Measurements from ENCODE around the gene SETMAR.
A peak's percentile ranks its signal among the peaks of the same experiment; 100 is the strongest.
"Not testable (repeated sequence)": the region's sequence is repeated elsewhere in the genome, so short reads cannot be mapped to it uniquely, and the experiment has no call there.

The SETMAR gene

GRCh38 chr3:4303187-4304123 is at the start of gene SETMAR:
SETMAR (plus strand) TSS chr3:4303369; CDS start chr3:4303371, 2 bp downstream.
- DNase-seq (ENCODE audit: low spot score) (peak; percentile 96), FAIRE-seq (peak; percentile 91)

- no peak for FAIRE-seq
- DNase-seq (ENCODE audit: low spot score): no peak
These were observed 41.8 kb upstream of the SETMAR start for GRCh38 chr3:4261406-4261805.

- no peak for FAIRE-seq
- no peak for DNase-seq (ENCODE audit: low spot score)
These were observed 39.1 kb upstream of the SETMAR start for GRCh38 chr3:4264040-4264439.

- FAIRE-seq (no peak), DNase-seq (ENCODE audit: low spot score) (no peak)
These were observed 32.4 kb upstream of the SETMAR start for GRCh38 chr3:4270720-4271119.

- DNase-seq (ENCODE audit: low spot score): peak; percentile 58
- no peak for FAIRE-seq
These were observed 31.3 kb upstream of the SETMAR start for GRCh38 chr3:4271834-4272233.

- FAIRE-seq (no peak), DNase-seq (ENCODE audit: low spot score) (no peak)
These were observed 23.6 kb upstream of the SETMAR start for GRCh38 chr3:4279516-4280105.

- DNase-seq (ENCODE audit: low spot score): no peak
- FAIRE-seq: no peak
These were observed 21.2 kb upstream of the SETMAR start for GRCh38 chr3:4281991-4282390.

GRCh38 chr3:4284865-4285264 is 18.3 kb upstream of the SETMAR start:
- FAIRE-seq: no peak
- DNase-seq (ENCODE audit: low spot score): no peak

GRCh38 chr3:4289044-4289443 is 14.1 kb upstream of the SETMAR start:
- DNase-seq (ENCODE audit: low spot score) (no peak), FAIRE-seq (no peak)

- DNase-seq (ENCODE audit: low spot score): peak; percentile 48
- FAIRE-seq: peak; percentile 74
These were observed 12.8 kb upstream of the SETMAR start for GRCh38 chr3:4290272-4290893.

GRCh38 chr3:4292301-4292700 is 10.9 kb upstream of the SETMAR start:
- no peak for DNase-seq (ENCODE audit: low spot score)

GRCh38 chr3:4294616-4295327 is 8.4 kb upstream of the SETMAR start:
- FAIRE-seq (no peak), DNase-seq (ENCODE audit: low spot score) (no peak)

More at GRCh38 chr3:4292301-4292700, 10.9 kb upstream of the SETMAR start:
- no peak for FAIRE-seq

GRCh38 chr3:4296454-4296853 is 6.7 kb upstream of the SETMAR start:
- FAIRE-seq; DNase-seq (ENCODE audit: low spot score): not testable (repeated sequence)

GRCh38 chr3:4297486-4297885 is 5.7 kb upstream of the SETMAR start:
- DNase-seq (ENCODE audit: low spot score) (no peak), FAIRE-seq (no peak)

GRCh38 chr3:4302747-4303146 is 422 bp upstream of the SETMAR start:
- DNase-seq (ENCODE audit: low spot score) (no peak), FAIRE-seq (peak; percentile 63)

GRCh38 chr3:4305210-4305609 is 2.0 kb downstream of the SETMAR start:
- not testable (repeated sequence) for DNase-seq (ENCODE audit: low spot score); FAIRE-seq

- no peak for DNase-seq (ENCODE audit: low spot score)
- no peak for FAIRE-seq
These were observed 2.9 kb downstream of the SETMAR start for GRCh38 chr3:4306091-4306490.

GRCh38 chr3:4306860-4307259 is 3.7 kb downstream of the SETMAR start:
- FAIRE-seq (no peak), DNase-seq (ENCODE audit: low spot score) (no peak)

GRCh38 chr3:4309491-4310128 is 6.4 kb downstream of the SETMAR start:
- FAIRE-seq: no peak
- no peak for DNase-seq (ENCODE audit: low spot score)

- FAIRE-seq: no peak
- DNase-seq (ENCODE audit: low spot score): no peak
These were observed 7.8 kb downstream of the SETMAR start for GRCh38 chr3:4310971-4311370.

- FAIRE-seq: no peak
- DNase-seq (ENCODE audit: low spot score): no peak
These were observed 8.3 kb downstream of the SETMAR start for GRCh38 chr3:4311496-4311895.

Data from urothelium cell line (cell line).